Medulla oblongata (tissue), 1 donor: ENCODE data around the gene ARAP2.

Source experiments
- DNase-seq: peaks from one replicate; pipeline ENCODE4 v3.0.0-alpha.2; 2015; ENCODE audit errors: extremely low spot score

Gene ARAP2

GRCh38 chr4:36215627-36216026 lies 28.7 kb downstream of the ARAP2 start:
- no peak for DNase-seq

- DNase-seq, result no peak
Observed at GRCh38 chr4:36214735-36215485, 29.4 kb downstream of the ARAP2 start.

- DNase-seq, result no peak
Observed at GRCh38 chr4:36213977-36214376, 30.3 kb downstream of the ARAP2 start.

- no peak for DNase-seq
Observed at GRCh38 chr4:36211084-36211483, 33.2 kb downstream of the ARAP2 start.

GRCh38 chr4:36209941-36210649 lies 34.2 kb downstream of the ARAP2 start:
- peak; percentile 74 for DNase-seq

- no peak for DNase-seq
Observed at GRCh38 chr4:36208893-36209473, 35.3 kb downstream of the ARAP2 start.

GRCh38 chr4:36207831-36208520 lies 36.3 kb downstream of the ARAP2 start:
- no peak for DNase-seq

- no peak for DNase-seq
Observed at GRCh38 chr4:36207367-36207766, 36.9 kb downstream of the ARAP2 start.

- DNase-seq, result no peak
Observed at GRCh38 chr4:36206603-36207311, 37.6 kb downstream of the ARAP2 start.

- DNase-seq, result no peak
Observed at GRCh38 chr4:36206012-36206411, 38.3 kb downstream of the ARAP2 start.

- no peak for DNase-seq
Observed at GRCh38 chr4:36198861-36199260, 45.5 kb downstream of the ARAP2 start.

- DNase-seq, result no peak
Observed at GRCh38 chr4:36198068-36198808, 46.1 kb downstream of the ARAP2 start.

- no peak for DNase-seq
Observed at GRCh38 chr4:36197501-36197900, 46.8 kb downstream of the ARAP2 start.

- no peak for DNase-seq
Observed at GRCh38 chr4:36196145-36196913, 48.0 kb downstream of the ARAP2 start.

GRCh38 chr4:36192922-36193321 lies 51.4 kb downstream of the ARAP2 start:
- no peak for DNase-seq

GRCh38 chr4:36189511-36190226 lies 54.6 kb downstream of the ARAP2 start:
- DNase-seq, result no peak

GRCh38 chr4:36187723-36188333 lies 56.5 kb downstream of the ARAP2 start:
- DNase-seq, result peak; percentile 60

GRCh38 chr4:36183665-36184393 lies 60.5 kb downstream of the ARAP2 start:
- DNase-seq, result no peak
